NCI-H2081 (cell line): Measurements from ENCODE around the gene STK36.

Experiments used
- DNase-seq, 2 experiments: peaks; one replicate each; lab custom pipeline; 2025; lab: John Stamatoyannopoulos, UW

Gene STK36

GRCh38 chr2:218659988-218660358, 11.9 kb upstream of the STK36 start:
- no peak for DNase-seq

- DNase-seq = no peak
Measured at GRCh38 chr2:218662377-218662776, 9.5 kb upstream of the STK36 start.

DNA sequence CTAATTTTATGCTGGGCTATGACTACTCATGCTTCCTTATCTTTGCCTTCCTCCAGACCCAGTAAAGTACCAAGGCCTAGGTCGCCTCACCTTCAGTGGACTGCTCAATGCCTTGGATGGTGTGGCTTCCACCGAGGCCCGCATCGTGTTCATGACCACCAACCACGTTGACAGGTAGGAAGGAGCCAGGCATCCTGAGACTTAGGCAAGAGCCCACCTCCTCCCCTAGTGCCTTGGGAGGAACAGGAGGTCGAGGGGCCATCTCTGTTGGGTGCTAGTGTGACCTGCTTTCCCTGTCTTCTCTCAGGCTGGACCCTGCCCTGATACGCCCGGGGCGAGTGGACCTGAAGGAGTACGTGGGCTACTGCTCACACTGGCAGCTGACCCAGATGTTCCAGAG, 9.1 kb upstream of the STK36 start:
- no peak for DNase-seq

DNA sequence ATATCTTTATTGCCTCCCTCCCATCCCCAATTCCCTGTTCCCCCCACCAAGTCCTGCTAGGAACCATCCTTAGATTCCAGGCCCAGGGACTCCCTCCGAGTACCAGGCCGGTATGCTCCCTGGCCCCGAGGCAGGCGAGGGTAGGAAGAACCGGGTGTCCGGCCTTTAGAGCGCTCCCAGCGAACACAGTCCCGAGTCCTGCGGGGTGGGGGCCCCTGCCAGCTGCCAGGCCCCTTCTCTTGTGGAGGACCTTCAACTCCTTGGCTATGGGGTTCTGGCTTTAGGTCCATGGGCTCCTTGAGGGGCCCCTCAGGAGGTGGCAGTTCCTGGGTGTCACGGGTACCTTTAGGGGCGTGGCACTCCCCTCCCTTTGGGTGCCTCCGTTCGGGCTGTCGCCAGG, 8.0 kb upstream of the STK36 start:
- no peak for DNase-seq

GRCh38 chr2:218664653-218665052, 7.2 kb upstream of the STK36 start:
- no peak for DNase-seq

DNA sequence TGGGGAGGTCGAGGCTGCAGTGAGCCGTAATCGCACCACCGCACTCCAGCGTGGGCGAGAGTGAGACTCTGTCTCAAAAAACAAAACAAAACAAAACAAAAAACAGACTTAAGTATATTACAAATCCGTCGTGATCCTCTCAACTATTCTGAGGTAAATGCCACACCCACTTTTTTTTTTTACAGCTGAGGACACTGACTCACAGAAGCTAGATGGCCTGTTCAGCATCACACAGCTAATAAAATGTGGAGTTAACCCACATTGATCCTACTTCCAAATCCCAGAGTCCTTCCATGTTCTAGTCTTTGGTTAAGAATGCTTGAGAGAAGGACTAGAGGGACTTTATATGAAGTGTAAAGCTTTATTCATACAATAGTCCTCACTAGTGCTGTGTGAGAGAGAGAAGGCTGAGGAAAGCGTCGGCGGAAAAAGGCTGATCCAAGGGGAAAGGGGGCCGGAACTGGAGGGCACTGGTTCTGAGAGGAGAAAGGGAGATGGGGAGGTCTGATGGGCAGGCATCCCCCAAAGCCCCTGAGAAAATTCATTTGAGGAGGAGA, 711 bp upstream of the STK36 start:
- no peak for DNase-seq

DNA sequence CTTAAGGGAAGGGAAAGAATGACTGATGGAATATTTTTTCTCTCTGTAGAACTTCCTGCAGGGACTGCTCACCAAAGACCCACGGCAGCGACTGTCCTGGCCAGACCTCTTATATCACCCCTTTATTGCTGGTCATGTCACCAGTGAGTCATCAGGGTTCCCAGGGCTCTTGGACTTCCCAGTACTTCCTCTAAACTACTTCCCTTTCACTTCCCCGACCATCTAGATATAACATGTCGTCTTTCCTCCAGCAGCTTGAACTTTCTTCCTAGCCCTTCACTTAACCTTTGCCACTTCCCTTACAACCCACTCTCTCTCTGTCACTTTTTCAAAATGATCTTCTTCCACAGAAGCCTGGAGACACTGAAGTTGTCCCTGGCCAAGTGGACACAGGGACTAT, 7.2 kb downstream of the STK36 start:
- DNase-seq = no peak

- no peak for DNase-seq
Measured at GRCh38 chr2:218680061-218680460, 8.2 kb downstream of the STK36 start.

- peak; percentile 56 to 66 for DNase-seq
Measured at GRCh38 chr2:218687400-218688060, 15.6 kb downstream of the STK36 start.

DNA sequence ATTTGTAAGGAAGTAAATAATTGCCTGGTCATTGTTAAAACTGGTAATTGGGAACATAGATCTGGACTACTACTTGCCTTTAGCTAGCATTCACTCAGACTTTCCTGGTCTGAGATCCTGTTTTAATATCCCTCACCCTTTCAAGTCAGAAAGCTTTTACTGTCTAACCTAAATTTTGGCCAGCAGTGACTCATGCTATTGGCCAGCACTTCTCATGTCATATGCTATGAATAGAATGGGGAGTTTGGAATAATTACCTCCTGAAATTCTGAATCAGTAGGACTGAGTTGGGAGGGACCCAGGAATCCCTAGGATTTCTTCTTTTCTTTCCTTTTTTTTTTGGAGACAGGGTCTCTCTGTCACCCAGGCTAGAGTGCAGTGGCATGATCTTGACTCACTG, 19.3 kb downstream of the STK36 start:
- no peak for DNase-seq

GRCh38 chr2:218694405-218695145, 22.7 kb downstream of the STK36 start:
- DNase-seq = no peak

DNA sequence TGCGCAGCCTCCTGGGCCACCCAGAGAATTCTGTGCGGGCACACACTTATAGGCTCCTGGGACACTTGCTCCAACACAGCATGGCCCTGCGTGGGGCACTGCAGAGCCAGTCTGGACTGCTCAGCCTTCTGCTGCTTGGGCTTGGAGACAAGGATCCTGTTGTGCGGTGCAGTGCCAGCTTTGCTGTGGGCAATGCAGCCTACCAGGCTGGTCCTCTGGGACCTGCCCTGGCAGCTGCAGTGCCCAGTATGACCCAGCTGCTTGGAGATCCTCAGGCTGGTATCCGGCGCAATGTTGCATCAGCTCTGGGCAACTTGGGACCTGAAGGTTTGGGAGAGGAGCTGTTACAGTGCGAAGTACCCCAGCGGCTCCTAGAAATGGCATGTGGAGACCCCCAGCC, 27.0 kb downstream of the STK36 start:
- DNase-seq = no peak

GRCh38 chr2:218701806-218702205, 29.9 kb downstream of the STK36 start:
- no peak for DNase-seq

- DNase-seq = no peak
Measured at GRCh38 chr2:218703341-218703740, 31.5 kb downstream of the STK36 start.

DNA sequence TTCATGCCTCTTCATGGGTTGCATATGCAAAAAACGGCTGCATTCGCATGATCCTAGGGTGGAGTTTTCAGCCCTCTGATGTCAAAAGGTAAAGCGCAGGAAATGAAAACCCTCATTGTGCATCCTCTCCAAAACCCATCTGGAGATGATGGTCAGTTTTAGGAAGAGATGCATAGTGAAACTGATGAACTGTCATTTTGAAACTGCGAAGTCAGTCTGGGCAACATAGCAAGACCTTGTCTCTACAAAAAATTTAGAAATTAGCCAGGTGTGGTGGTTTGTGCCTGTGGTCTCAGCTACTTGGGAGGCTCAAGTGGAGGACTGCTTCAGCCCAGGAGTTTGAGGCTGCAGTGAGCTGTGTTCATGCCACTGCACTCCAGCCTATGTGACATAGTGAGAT, 36.2 kb downstream of the STK36 start:
- no peak for DNase-seq

DNA sequence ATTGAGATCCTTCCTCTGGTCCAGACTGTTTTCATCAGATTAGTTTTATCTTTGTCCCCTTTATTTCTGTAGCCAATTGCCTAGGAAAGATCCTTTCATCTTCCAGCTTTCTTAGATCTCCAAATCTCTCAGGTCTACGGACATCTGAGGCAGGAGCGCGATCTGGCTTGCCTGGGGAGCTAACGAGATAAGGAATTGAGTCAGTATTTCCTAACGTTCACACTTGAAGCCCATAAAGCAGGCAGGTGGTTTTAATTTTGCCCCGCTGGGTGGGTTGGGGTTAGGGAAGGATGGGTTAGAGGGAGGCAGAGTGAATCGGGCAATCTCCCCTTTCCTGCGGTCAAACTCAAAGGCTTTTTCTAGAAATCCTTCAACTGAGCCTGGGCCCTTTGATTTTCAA, 38.0 kb downstream of the STK36 start:
- no peak for DNase-seq

GRCh38 chr2:218710334-218710686, 38.4 kb downstream of the STK36 start:
- DNase-seq = no peak

- DNase-seq = peak; percentile 94 to 96
Measured at GRCh38 chr2:218710687-218711549, 39.0 kb downstream of the STK36 start, which contains the start of gene TTLL4. Gene TTLL4, plus strand, starts transcription at chr2:218710835. Its CDS starts 26,842 bp downstream, at chr2:218737677.

GRCh38 chr2:218711550-218711929, 39.7 kb downstream of the STK36 start:
- no peak for DNase-seq

GRCh38 chr2:218713922-218714321, 42.0 kb downstream of the STK36 start:
- no peak for DNase-seq

GRCh38 chr2:218716070-218716469, 44.2 kb downstream of the STK36 start:
- no peak for DNase-seq

DNA sequence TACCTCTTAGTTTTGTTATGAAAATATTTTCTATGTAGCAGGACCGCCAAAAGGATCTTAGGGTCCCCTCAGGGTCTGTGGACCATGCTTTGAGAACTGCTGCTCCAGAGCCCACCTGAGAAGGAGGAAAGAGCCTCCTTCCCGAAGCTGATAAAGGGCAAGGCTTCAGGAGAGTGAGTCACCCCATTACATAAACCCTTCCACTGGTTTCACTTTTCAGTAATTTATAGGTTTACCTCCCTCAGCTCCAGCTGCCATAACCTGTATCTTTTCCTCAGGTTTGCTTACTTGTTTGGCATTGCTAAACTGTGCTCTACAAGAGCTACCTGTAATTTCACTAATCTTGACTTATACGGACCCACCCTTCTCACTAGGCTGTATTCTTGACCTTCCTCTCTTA, 45.4 kb downstream of the STK36 start:
- DNase-seq = no peak

DNA sequence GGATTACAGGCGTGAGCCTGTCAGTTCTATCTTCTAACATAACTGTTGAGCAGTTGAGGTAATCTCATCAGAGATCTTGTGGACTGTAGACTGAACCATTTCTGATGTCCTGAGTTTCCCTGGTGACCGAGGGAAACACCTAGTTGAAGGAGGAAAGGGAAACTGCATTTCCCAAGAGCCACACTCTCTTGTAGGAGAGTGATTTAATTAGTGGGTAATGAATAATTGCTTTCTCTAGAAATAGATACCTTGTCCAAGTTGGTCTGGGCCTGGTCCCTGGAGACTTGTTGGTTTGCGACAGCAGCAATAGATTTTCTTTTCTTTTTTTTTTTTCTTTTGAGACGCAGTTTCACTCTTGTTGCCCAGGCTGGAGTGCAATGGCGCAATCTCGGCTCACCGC, 46.2 kb downstream of the STK36 start:
- DNase-seq = no peak
